Glutamatergic neuron (in vitro differentiated cells): ENCODE results near the gene PMF1. TPM values are rescaled to one million over a fixed set of nuclear protein-coding genes. Genes with fewer than 3 reads are reported as not detected.
"Not testable (repeated sequence)": the region's sequence is repeated elsewhere in the genome, so short reads cannot be mapped to it uniquely, and the experiment has no call there.

Experiments
- DNase-seq: peaks from one replicate; pipeline ENCODE4 v3.0.0; 2022
- H3K27ac Mint-ChIP-seq: one replicate; pipeline ENCODE4 v1.8.0; 2020; ENCODE audit warnings: mild to moderate bottlenecking, mixed read lengths, inconsistent platforms; ENCODE audit not compliant: unreplicated experiment
- H3K27me3 Mint-ChIP-seq: one replicate; pipeline ENCODE4 v1.8.0; 2020; ENCODE audit warnings: mild to moderate bottlenecking, moderate library complexity, mixed read lengths, inconsistent platforms; ENCODE audit not compliant: unreplicated experiment
- H3K36me3 Mint-ChIP-seq: one replicate; pipeline ENCODE4 v1.8.0; 2020; ENCODE audit warnings: mild to moderate bottlenecking, mixed read lengths, inconsistent platforms; ENCODE audit not compliant: unreplicated experiment
- H3K4me1 Mint-ChIP-seq: one replicate; pipeline ENCODE4 v1.8.0; 2020; ENCODE audit warnings: mild to moderate bottlenecking, low read depth, mixed read lengths, inconsistent platforms; ENCODE audit not compliant: unreplicated experiment
- H3K4me3 Mint-ChIP-seq: one replicate; pipeline ENCODE4 v1.8.0; 2020; ENCODE audit warnings: mild to moderate bottlenecking, mixed read lengths, inconsistent platforms; ENCODE audit not compliant: unreplicated experiment
- H3K9me3 Mint-ChIP-seq: one replicate; pipeline ENCODE4 v1.8.0; 2020; ENCODE audit warnings: mild to moderate bottlenecking, moderate library complexity, mixed read lengths, inconsistent platforms; ENCODE audit not compliant: unreplicated experiment
- total RNA-seq: library from RNA; stranded (reverse); fragmentation: NEBNext Ultra II Directional; extraction: Animal tissue kit (Norgen Biotek cat#: 25700); gene quantifications from one replicate; pipeline ENCODE4 v1.2.1, GENCODE V29; 2021; ENCODE audit not compliant: unreplicated experiment
- TF ChIP-seq, protein P1 (sequence below): fragments of 200-600 bp; sonication (generic); IDR thresholded peaks from one replicate; pipeline ENCODE4 v1.5.0; 2021; ENCODE audit not compliant: partially characterized antibody, unreplicated experiment

The PMF1 gene
- total RNA-seq, 1 donor from 2014 or later, result 31.6 TPM

DNA sequence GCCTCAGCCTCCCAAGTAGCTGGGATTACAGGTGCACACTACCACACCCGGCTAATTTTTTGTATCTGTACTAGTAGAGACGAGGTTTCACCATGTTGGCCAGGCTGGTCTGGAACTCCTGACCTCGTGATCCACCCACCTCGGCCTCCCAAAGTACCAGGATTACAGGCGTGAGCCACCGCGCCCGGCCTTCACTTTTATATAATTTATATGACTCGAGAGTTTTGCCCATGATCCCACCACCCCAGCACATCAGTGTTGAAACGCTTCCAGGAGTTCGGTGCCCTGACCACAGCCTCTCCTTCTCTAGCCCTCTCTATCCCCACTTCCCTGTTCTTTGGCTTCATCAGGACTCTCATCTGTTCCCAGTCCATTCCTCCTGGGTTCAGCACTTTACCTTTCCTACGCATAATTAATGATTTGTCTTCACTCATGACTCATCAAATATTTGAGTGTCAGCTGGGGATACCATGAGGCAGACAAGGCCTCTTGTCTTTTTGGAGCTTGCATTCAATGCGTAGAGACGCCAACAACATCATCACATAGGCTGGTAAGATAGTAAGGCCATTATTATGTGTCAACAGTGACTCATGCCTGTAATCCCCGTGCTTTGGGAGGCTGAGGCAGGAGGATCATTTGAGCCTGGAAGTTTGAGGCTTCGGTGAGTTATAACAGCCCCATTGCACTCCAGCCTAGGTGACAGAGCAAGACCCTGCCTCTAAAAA is 1.4 kb downstream of the PMF1 start:
- peak overlapping the region; percentile 88 for H3K27ac Mint-ChIP-seq
- peaks cover 14% of the 10 kb centered on the region for H3K9me3 Mint-ChIP-seq
- TF ChIP-seq, protein P1, sequence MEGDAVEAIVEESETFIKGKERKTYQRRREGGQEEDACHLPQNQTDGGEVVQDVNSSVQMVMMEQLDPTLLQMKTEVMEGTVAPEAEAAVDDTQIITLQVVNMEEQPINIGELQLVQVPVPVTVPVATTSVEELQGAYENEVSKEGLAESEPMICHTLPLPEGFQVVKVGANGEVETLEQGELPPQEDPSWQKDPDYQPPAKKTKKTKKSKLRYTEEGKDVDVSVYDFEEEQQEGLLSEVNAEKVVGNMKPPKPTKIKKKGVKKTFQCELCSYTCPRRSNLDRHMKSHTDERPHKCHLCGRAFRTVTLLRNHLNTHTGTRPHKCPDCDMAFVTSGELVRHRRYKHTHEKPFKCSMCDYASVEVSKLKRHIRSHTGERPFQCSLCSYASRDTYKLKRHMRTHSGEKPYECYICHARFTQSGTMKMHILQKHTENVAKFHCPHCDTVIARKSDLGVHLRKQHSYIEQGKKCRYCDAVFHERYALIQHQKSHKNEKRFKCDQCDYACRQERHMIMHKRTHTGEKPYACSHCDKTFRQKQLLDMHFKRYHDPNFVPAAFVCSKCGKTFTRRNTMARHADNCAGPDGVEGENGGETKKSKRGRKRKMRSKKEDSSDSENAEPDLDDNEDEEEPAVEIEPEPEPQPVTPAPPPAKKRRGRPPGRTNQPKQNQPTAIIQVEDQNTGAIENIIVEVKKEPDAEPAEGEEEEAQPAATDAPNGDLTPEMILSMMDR, result no peak
- no peaks in the 10 kb centered on the region for H3K36me3 Mint-ChIP-seq
- peaks cover 7% of the 10 kb centered on the region for H3K4me1 Mint-ChIP-seq
- peak overlapping the region; percentile 88 for H3K4me3 Mint-ChIP-seq
- H3K27me3 Mint-ChIP-seq, result peaks cover 10% of the 10 kb centered on the region
- DNase-seq, result no peak

DNA sequence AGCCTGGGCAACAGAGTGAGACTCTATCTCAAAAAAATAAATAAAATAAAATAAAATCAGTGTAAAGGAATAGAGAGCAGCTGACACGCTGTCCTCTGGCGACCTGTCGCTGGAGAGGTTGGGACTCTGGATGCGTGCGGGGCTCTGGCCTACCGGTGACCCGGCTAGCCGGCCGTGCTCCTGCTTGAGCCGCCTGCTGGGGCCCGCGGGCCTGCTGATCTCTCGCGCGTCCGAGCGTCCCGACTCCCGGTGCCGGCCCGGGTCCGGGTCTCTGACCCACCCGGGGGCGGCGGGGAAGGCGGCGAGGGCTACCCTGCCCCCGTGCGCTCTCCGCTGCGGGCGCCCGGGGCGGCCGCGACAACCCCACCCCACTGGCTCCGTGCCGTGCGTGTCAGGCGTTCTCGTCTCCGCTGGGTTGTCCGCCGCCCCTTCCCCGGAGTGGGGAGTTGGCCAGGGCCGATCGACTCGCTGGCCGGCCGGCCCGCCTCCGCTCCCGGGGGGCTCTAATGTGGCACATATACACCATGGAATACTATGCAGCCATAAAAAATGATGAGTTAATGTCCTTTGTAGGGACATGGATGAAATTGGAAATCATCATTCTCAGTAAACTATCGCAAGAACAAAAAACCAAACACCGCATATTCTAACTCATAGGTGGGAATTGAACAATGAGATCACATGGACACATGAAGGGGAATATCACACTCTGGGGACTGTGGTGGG is 3.7 kb downstream of the PMF1 start:
- not testable (repeated sequence) for DNase-seq, H3K27ac Mint-ChIP-seq, H3K4me1 Mint-ChIP-seq, H3K36me3 Mint-ChIP-seq, H3K27me3 Mint-ChIP-seq, H3K4me3 Mint-ChIP-seq
- peaks cover 18% of the 10 kb centered on the region for H3K9me3 Mint-ChIP-seq

DNA sequence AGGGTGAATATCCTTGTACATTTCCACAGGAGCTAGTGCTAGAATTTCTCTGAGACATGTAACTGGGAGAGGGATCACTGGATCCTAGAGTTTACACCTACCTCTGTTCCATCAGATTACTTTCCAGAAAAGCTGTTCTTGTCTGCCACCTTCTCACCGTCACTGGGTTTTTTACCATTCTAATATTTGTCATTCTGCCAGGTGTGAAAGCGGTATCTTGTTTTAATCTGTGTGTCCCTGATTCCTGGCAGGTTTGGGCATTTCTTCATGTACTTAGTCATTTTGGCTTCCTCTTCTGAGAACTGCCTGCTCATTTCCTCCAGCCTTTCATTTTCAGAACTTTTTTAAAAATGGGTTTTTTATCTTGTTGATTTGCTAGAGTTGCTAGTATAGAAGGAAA is 5.1 kb downstream of the PMF1 start:
- no peak for DNase-seq
- Mint-ChIP-seq H3K27ac (peak overlapping the region; percentile 38), H3K9me3 (peaks cover 8% of the 10 kb centered on the region)

DNA sequence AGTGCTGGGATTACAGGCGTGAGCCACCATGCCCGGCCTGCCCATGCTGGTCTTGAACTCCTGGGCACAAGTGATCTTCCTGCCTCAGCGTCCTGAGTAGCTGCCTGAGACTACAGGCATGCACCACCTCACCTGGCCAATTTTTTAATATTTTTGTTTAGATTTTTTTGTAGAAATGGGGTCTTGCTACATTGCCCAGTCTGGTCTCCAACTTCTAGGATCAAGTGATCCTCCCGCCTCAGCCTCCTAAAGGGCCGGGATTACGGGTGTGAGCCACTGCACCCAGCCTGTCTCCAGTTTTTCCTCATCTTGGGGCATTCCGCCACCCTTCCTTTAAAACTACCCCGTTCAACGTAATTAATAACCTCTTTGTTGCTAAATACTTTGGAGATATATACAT is 7.4 kb downstream of the PMF1 start:
- Mint-ChIP-seq H3K4me1 (peaks cover 8% of the 10 kb centered on the region), H3K27me3 (peaks cover 2% of the 10 kb centered on the region), H3K36me3 (peaks cover 5% of the 10 kb centered on the region), H3K27ac (no peak overlapping the region), H3K4me3 (no peak overlapping the region), H3K9me3 (peaks cover 4% of the 10 kb centered on the region)
- no peak for DNase-seq
- TF ChIP-seq, protein P1, result no peak

More for the DNA sequence above, 5.1 kb downstream of the PMF1 start:
- Mint-ChIP-seq H3K36me3 (peaks cover 5% of the 10 kb centered on the region), H3K4me1 (peaks cover 5% of the 10 kb centered on the region), H3K4me3 (no peak overlapping the region), H3K27me3 (peaks cover 5% of the 10 kb centered on the region)
- TF ChIP-seq, protein P1, result no peak

DNA sequence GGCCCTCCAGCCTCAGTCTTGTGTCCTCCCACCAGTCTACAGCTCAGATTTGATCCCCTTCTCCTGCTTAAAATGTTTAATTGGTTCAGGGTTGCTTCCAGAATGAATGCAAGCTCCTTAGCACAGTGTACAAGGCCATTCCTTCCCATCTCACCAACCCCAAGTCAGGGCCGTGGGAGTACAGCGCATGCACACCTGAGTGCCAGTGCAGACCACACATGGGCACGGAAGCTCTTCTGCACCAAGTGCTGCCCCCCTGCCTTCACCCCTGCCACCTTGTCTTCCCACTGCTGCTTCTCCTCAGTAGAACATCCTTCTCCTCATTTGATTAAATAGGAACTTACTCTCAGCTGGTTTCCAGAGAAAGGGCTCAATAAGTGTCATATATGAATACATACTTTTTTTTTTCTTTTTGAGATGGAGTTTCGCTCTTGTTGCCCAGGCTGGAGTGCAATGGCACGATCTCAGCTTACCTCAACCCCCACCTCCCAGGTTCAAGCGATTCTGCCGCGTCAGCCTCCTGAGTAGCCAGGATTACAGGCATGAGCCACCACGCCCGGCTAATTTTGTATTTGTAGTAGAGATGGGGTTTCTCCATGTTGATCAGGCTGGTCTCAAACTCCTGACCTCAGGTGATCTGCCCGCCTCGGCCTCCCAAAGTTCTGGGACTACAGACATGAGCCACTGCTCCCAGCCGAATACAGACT is 9.3 kb downstream of the PMF1 start:
- H3K4me3 Mint-ChIP-seq, result no peak overlapping the region
- peaks cover 5% of the 10 kb centered on the region for H3K36me3 Mint-ChIP-seq
- no peak for DNase-seq
- peaks cover 6% of the 10 kb centered on the region for H3K9me3 Mint-ChIP-seq
- TF ChIP-seq, protein P1, result no peak
- peaks cover 8% of the 10 kb centered on the region for H3K4me1 Mint-ChIP-seq
- no peaks in the 10 kb centered on the region for H3K27me3 Mint-ChIP-seq
- no peak overlapping the region for H3K27ac Mint-ChIP-seq
